Measurements from ENCODE around the gene CCDC169.

The CCDC169 gene

DNA sequence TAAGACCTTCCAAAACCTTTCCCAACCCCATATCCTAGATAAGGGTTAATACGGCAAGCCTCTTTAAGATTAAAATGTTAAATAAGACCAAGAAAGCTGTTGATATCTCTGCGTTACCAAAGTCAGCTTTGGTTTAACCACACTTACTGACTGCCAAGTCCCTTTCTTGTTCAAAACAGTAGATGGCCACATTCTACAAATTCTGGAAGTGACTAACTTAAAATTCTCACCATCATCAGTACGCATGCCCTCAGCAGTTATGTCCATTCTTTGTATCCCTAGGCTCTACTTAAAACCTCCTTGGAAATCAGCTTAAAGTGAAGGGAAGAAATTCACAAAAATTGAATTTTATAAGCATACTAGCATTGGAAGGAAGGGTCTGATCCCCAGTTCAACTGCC lies 106.8 kb downstream of the CCDC169 start:
- Histone ChIP-seq H3K9me3 (replicated peaks in 1 of 11) (no peaks in the 10 kb centered on the region), H3K9ac (no peak overlapping the region), H3K4me3 (no peak overlapping the region), H3K27ac (no peak overlapping the region), H3K4me2 (no peak overlapping the region; a peak in 1 of 22 replicates), H3K27me3 (no peaks in the 10 kb centered on the region), H4K20me1 (no peaks in the 10 kb centered on the region), H3K36me3 (no peaks in the 10 kb centered on the region), H3K4me1 (peaks cover 0 to 12% (median 5%) of the 10 kb centered on the region in 10 experiments; a peak in 9 of 20 replicates)
- TF ChIP-seq Cebpa-rat (IDR thresholded peaks at IDR 0.05), result no peak

- TF ChIP-seq Cebpa-rat (IDR thresholded peaks at IDR 0.05), result no peak
- peaks cover 0 to 12% (median 5%) of the 10 kb centered on the region in 10 experiments; a peak in 9 of 20 replicates for H3K4me1 ChIP-seq
- no peaks in the 10 kb centered on the region for H3K27me3 ChIP-seq
- H3K9me3 ChIP-seq (replicated peaks in 1 of 11), result no peaks in the 10 kb centered on the region
- no peak overlapping the region for H3K9ac ChIP-seq
- H3K4me2 ChIP-seq, result no peak overlapping the region
- H3K36me3 ChIP-seq, result no peaks in the 10 kb centered on the region
- no peak overlapping the region for H3K4me3 ChIP-seq
- H3K27ac ChIP-seq, result no peak overlapping the region
- H4K20me1 ChIP-seq, result no peaks in the 10 kb centered on the region
These were observed 109.2 kb downstream of the CCDC169 start for GRCh38 chr13:36188441-36188840.

DNA sequence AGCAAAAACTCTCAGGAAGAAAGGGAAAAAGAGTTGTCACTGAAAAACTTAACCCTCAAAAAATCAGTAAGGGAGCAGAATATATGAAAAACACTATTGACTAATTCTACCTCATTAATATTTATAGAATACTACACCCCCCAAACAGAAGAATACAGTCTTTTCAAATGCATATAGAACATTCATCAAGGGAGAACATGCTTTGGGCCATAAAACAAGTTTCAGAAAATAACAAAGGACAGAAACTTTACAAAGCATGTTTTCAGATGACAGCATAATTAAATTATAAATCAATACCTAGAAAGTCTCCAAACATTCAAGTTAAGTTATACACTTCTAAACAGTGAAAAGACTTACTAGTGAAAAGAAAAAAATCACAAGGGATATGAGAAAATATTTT lies 113.7 kb downstream of the CCDC169 start:
- no peak overlapping the region for H3K4me2 ChIP-seq
- no peak for TF ChIP-seq Cebpa-rat (IDR thresholded peaks at IDR 0.05)
- H3K9me3 ChIP-seq (replicated peaks in 1 of 11), result peaks cover 0 to 4% (median 0%) of the 10 kb centered on the region in 11 experiments; a peak in 2 of 22 replicates
- no peaks in the 10 kb centered on the region for H3K4me1 ChIP-seq
- no peak overlapping the region for H3K27ac ChIP-seq
- H3K27me3 ChIP-seq, result no peaks in the 10 kb centered on the region
- H3K4me3 ChIP-seq, result no peak overlapping the region
- no peaks in the 10 kb centered on the region for H4K20me1 ChIP-seq
- H3K36me3 ChIP-seq, result no peaks in the 10 kb centered on the region
- H3K9ac ChIP-seq, result no peak overlapping the region
